ENCODE data around the gene IFNGR1.
A peak's percentile ranks its signal among the peaks of the same experiment; 100 is the strongest.

IFNGR1 gene

GRCh38 chr6:137206577-137206976 is 12.6 kb downstream of the IFNGR1 start:
- H3K27ac ChIP-seq: no peak overlapping the region
- TF ChIP-seq CTCF (conservative IDR thresholded peaks at IDR 0.05): no peak

- no peak for TF ChIP-seq CTCF (conservative IDR thresholded peaks at IDR 0.05)
- no peak overlapping the region for H3K27ac ChIP-seq
These were observed 15.9 kb downstream of the IFNGR1 start for GRCh38 chr6:137203256-137203655.

DNA sequence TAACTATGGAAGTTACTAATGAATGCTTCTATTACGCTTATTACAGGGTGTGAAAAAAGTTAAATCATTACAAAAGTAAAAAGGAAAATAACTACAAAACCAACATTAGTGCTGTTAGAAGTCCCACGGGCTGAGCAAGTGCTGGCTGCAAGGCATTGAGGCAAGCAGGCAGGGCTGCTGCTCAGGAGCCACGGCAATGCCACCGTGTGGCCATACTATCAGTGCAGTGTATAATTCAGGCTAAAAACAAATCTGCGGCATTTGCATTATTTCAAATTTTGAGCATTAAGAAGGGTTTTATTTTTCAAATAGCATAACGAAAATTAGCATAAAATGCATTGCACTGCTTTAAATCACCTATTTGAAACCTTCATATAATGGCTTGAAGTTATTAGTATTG is 17.1 kb downstream of the IFNGR1 start:
- H3K27ac ChIP-seq: no peak overlapping the region
- TF ChIP-seq CTCF (conservative IDR thresholded peaks at IDR 0.05): peak; percentile 92

DNA sequence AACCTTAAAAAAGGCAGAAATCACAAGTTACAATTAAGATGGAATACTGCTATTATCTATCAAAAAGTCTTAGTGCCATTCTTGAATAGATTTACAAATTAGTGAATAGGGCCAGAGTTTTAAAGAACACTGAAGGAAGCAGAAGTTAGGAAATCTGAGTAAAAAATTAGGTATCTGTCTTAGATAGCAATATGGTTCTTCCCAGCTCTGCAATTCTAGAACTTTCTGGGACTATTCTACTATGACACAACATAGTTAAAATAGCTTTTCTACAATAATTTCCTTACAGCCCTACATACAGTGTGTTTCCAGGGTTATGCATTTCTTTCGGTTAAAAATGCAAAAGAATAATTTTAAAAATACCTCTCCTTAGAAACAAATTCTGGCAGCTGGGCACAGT is 18.2 kb downstream of the IFNGR1 start:
- H3K27ac ChIP-seq: no peak overlapping the region
- TF ChIP-seq CTCF (conservative IDR thresholded peaks at IDR 0.05): no peak

- TF ChIP-seq CTCF (conservative IDR thresholded peaks at IDR 0.05): no peak
- H3K27ac ChIP-seq: no peak overlapping the region
These were observed 18.9 kb downstream of the IFNGR1 start for GRCh38 chr6:137200288-137200687.

GRCh38 chr6:137197684-137198645 is 21.2 kb downstream of the IFNGR1 start:
- no peak for TF ChIP-seq CTCF (conservative IDR thresholded peaks at IDR 0.05)
- H3K27ac ChIP-seq: no peak overlapping the region

GRCh38 chr6:137193256-137194070 is 25.7 kb downstream of the IFNGR1 start:
- no peak for TF ChIP-seq CTCF (conservative IDR thresholded peaks at IDR 0.05)
- H3K27ac ChIP-seq: no peak overlapping the region

All from VCaP (cell line).